SK-N-SH (cell line): Measurements from ENCODE around the gene ARTN. TPM values are rescaled to one million over a fixed set of nuclear protein-coding genes. Genes with fewer than 3 reads are reported as not detected.

Experiments used
- CTCF ChIA-PET: fragments of 300-600, 350-600 bp; formaldehyde crosslinking; extraction: SDS; loops from one replicate; lab custom pipeline; 2021; lab: Yijun Ruan, JAX
- POLR2A ChIA-PET: fragments of 350-600 bp; sonication (Branson Sonifier 250); formaldehyde crosslinking; extraction: SDS; loops from one replicate; lab custom pipeline; 2020; ENCODE audit warnings: antibody characterized with exemption, inconsistent platforms; lab: Yijun Ruan, JAX
- DNase-seq: peaks from one replicate; pipeline ENCODE4 v3.0.0; 2012
- H2AFZ ChIP-seq: fragments of 200-600 bp; sonication (generic); 2 replicates; pipeline ENCODE4 v1.8.1; 2016; ENCODE audit warnings: antibody characterized with exemption, mild to moderate bottlenecking, low read depth
- H3F3A ChIP-seq: fragments of 200-600 bp; sonication (generic); replicated peaks from 2 replicates; pipeline ENCODE3; 2016; ENCODE audit warnings: antibody characterized with exemption, mild to moderate bottlenecking; ENCODE audit not compliant: insufficient read depth
- H3K27ac ChIP-seq, 2 experiments: fragments of 200-500 bp in 1 of 2; fragments of 200-600 bp in 1 of 2; sonication (Bioruptor generic) in 1 of 2; sonication (generic), shearing (Covaris generic) in 1 of 2; 2 replicates each; pipeline versions ENCODE4 v1.5.1 to v1.6.1; 2014 to 2016; ENCODE audit warnings: low read depth in 2 of 2, inconsistent platforms in 1 of 2, low read length in 1 of 2, mild to moderate bottlenecking in 1 of 2, mixed read lengths in 1 of 2
- H3K27me3 ChIP-seq: fragments of 200-600 bp; sonication (generic), shearing (Covaris generic); 2 replicates; pipeline ENCODE4 v1.6.1; 2016; ENCODE audit warnings: mixed run types; ENCODE audit not compliant: insufficient read depth
- H3K36me3 ChIP-seq, 2 experiments: fragments of 200-500 bp in 1 of 2; fragments of 200-600 bp in 1 of 2; sonication (Bioruptor generic) in 1 of 2; sonication (generic) in 1 of 2; replicated peaks in 1 of 2; 2 replicates each; pipeline versions ENCODE3 to v1.5.1; 2014 to 2016; ENCODE audit warnings: low read length in 1 of 2, mild to moderate bottlenecking in 1 of 2; ENCODE audit not compliant: insufficient read depth in 2 of 2, control insufficient read depth in 1 of 2
- H3K4me1 ChIP-seq, 2 experiments: fragments of 200-500 bp in 1 of 2; fragments of 200-600 bp in 1 of 2; sonication (Bioruptor generic) in 1 of 2; sonication (generic), shearing (Covaris generic) in 1 of 2; 2 replicates each; pipeline versions ENCODE4 v1.5.1 to v1.6.1; 2014 to 2016; ENCODE audit warnings: low read depth in 1 of 2, low read length in 1 of 2, mixed run types in 1 of 2; ENCODE audit not compliant: insufficient read depth in 2 of 2, control insufficient read depth in 1 of 2
- H3K4me2 ChIP-seq: fragments of 200-600 bp; sonication (generic), shearing (Covaris generic); 2 replicates; pipeline ENCODE4 v1.6.1; 2017; ENCODE audit warnings: mixed run types
- H3K4me3 ChIP-seq, 2 experiments: fragments of 200-500 bp in 1 of 2; fragments of 200-600 bp in 1 of 2; sonication (Bioruptor generic) in 1 of 2; sonication (generic), shearing (Covaris generic) in 1 of 2; 2 replicates each; pipeline versions ENCODE4 v1.5.1 to v1.8.1; 2014 to 2016; ENCODE audit warnings: low read depth in 2 of 2, inconsistent platforms in 1 of 2, low read length in 1 of 2, mild to moderate bottlenecking in 1 of 2, mixed read lengths in 1 of 2, moderate library complexity in 1 of 2
- H3K79me2 ChIP-seq: fragments of 200-600 bp; sonication (generic); 2 replicates; pipeline ENCODE4 v1.8.1; 2017; ENCODE audit warnings: mild to moderate bottlenecking; ENCODE audit not compliant: insufficient read depth
- H3K9ac ChIP-seq: fragments of 200-600 bp; sonication (generic); 2 replicates; pipeline ENCODE4 v1.6.1; 2017; ENCODE audit warnings: mixed run types
- H3K9me2 ChIP-seq: fragments of 200-600 bp; sonication (generic); 2 replicates; pipeline ENCODE4 v1.6.1; 2017; ENCODE audit warnings: mixed run types
- H3K9me3 ChIP-seq: fragments of 200-600 bp; sonication (generic); 2 replicates; pipeline ENCODE4 v1.6.1; 2017; ENCODE audit warnings: mixed run types, mild to moderate bottlenecking, moderate library complexity
- H4K20me1 ChIP-seq: fragments of 200-600 bp; sonication (generic); 2 replicates; pipeline ENCODE4 v1.6.1; 2017; ENCODE audit warnings: mild to moderate bottlenecking, mixed run types; ENCODE audit not compliant: insufficient read depth
- CTCF ChIP-seq: fragments of 200-600 bp; sonication (generic); IDR thresholded peaks from 2 replicates; pipeline ENCODE4 v1.6.1; 2017; ENCODE audit warnings: antibody characterized with exemption, mild to moderate bottlenecking, moderate library complexity
- ELF1 ChIP-seq: IDR thresholded peaks from 2 replicates; pipeline ENCODE4 v1.4.0; 2012
- FOSL2 ChIP-seq: IDR thresholded peaks from 2 replicates; pipeline ENCODE4 v1.4.0; 2012; ENCODE audit warnings: low read depth, mild to moderate bottlenecking, moderate library complexity, borderline replicate concordance
- IRF3 ChIP-seq: fragments of 150-350 bp; IDR thresholded peaks from 2 replicates; pipeline ENCODE4 v1.6.1; 2016; ENCODE audit warnings: mild to moderate bottlenecking, low read depth, low read length
- JUND ChIP-seq: IDR thresholded peaks from 2 replicates; pipeline ENCODE4 v1.4.0; 2012
- MEF2A ChIP-seq: IDR thresholded peaks from 2 replicates; pipeline ENCODE4 v1.4.0; 2012; ENCODE audit warnings: low read depth, borderline replicate concordance
- RCOR1 ChIP-seq: fragments of 150-350 bp; IDR thresholded peaks from 2 replicates; pipeline ENCODE4 v1.6.1; 2017; ENCODE audit warnings: antibody characterized with exemption, low read length
- SMC3 ChIP-seq: IDR thresholded peaks from 2 replicates; pipeline ENCODE4 v1.6.1; 2012; ENCODE audit warnings: low read depth, low read length, improper control_type of control experiment
- TAF1 ChIP-seq: IDR thresholded peaks from 2 replicates; pipeline ENCODE4 v1.6.1; 2012; ENCODE audit warnings: low read depth, mild to moderate bottlenecking, low read length, moderate library complexity, borderline replicate concordance
- TCF12 ChIP-seq: IDR thresholded peaks from 2 replicates; pipeline ENCODE4 v1.4.0; 2012
- WGBS: methylation state at CpG from one replicate; pipeline ENCODE4 v1.1.6; 2017; ENCODE audit warnings: low lambda C conversion rate; 5-methylcytosine and 5-hydroxymethylcytosine counted together
- polyA plus RNA-seq, 3 experiments: library from polyadenylated mRNA; depleted of rRNA; stranded (reverse); fragments of >200 nt; gene quantifications; 2 replicates each; pipeline ENCODE4 v1.2.3, GENCODE V29; 2012

Gene ARTN
- polyA plus RNA-seq, 1 of the 3 experiments (the other 2 are of a cell fraction): 0.69 TPM

- POLR2A ChIA-PET: no interaction called here
- Histone ChIP-seq H3K4me2 (no peak overlapping the region), H2AFZ (no peak overlapping the region), H3K9me2 (no peaks in the 10 kb centered on the region), H3K9ac (no peak overlapping the region), H3F3A (peaks cover 4% of the 10 kb centered on the region), H3K79me2 (peaks cover 13% of the 10 kb centered on the region; the same call in 1 of the 2 replicates), H3K9me3 (no peaks in the 10 kb centered on the region), H3K27ac (no peak overlapping the region), H3K4me1 (peaks cover 8 to 10% of the 10 kb centered on the region in 2 experiments; a peak in 3 of 4 replicates), H3K27me3 (no peaks in the 10 kb centered on the region), H3K36me3 (peaks cover 4 to 18% of the 10 kb centered on the region in 2 experiments), H3K4me3 (no peak overlapping the region), H4K20me1 (peaks cover 5% of the 10 kb centered on the region)
- TF ChIP-seq ELF1 (no peak), TCF12 (no peak), SMC3 (no peak), CTCF (no peak), RCOR1 (no peak), FOSL2 (no peak), IRF3 (no peak), JUND (no peak), TAF1 (no peak), MEF2A (no peak)
- DNase-seq: no peak
- CTCF ChIA-PET: interaction anchor here (1.0 to 1.5 kb wide), 2 partner anchors 52 to 54 kb away, joined by 3 read pairs; no protein-coding TSS in a partner anchor
- 94% methylated on average over 6 of the region's 6 CpGs for WGBS
Measured at GRCh38 chr1:43986712-43987111, 53.1 kb downstream of the ARTN start.

Other genes starting within 250 kb of the ARTN start
- gene ST3GAL3, start 226.3 kb upstream of the ARTN start, polyA plus RNA-seq (2012; rRNA removed): 15.3 and 20.6 TPM in 2 replicates
- gene IPO13, start 13.1 kb downstream of the ARTN start, polyA plus RNA-seq (2012; rRNA removed): 15.5 and 16.7 TPM in 2 replicates
- 76.9 and 97.5 TPM in 2 replicates for gene DPH2, start 36.2 kb downstream of the ARTN start, polyA plus RNA-seq (2012; rRNA removed)
- gene ATP6V0B, start 41.2 kb downstream of the ARTN start, polyA plus RNA-seq (2012; rRNA removed): 180 and 191 TPM in 2 replicates
- gene B4GALT2, start 45.4 kb downstream of the ARTN start, polyA plus RNA-seq (2012; rRNA removed): 43.0 and 48.0 TPM in 2 replicates
- 7.5 and 11.8 TPM in 2 replicates for gene CCDC24, start 57.8 kb downstream of the ARTN start, polyA plus RNA-seq (2012; rRNA removed)
- 3.6 and 3.9 TPM in 2 replicates for gene SLC6A9, start 97.7 kb downstream of the ARTN start, polyA plus RNA-seq (2012; rRNA removed)
- 0.21 and 0.26 TPM in 2 replicates for gene KLF17, start 185.0 kb downstream of the ARTN start, polyA plus RNA-seq (2012; rRNA removed)
- gene KLF18, start 207.8 kb downstream of the ARTN start, polyA plus RNA-seq (2012; rRNA removed): not detected in 2 replicates